Kidney (tissue), 14 donors: ENCODE measurements around the gene C2orf81. TPM values are rescaled to one million over a fixed set of nuclear protein-coding genes. Genes with fewer than 3 reads are reported as not detected.

Experiments
- DNase-seq, 5 donors: peaks; one replicate each; pipeline ENCODE4 v3.0.0-alpha.2; 2013 to 2020
- FAIRE-seq: peaks from 2 replicates; lab custom pipeline; 2012; peaks lifted over from hg19 to GRCh38; lab: Jason Lieb, UNC
- H3K27ac ChIP-seq, 2 donors: one replicate each; pipeline ENCODE4 v1.7.0; 2013; ENCODE audit warnings: low read depth in 2 of 2, low read length in 2 of 2, inconsistent platforms in 1 of 2
- H3K27me3 ChIP-seq: one replicate; pipeline ENCODE4 v1.7.1; 2013; ENCODE audit warnings: low read length, inconsistent platforms; ENCODE audit not compliant: control insufficient read depth, insufficient read depth
- H3K36me3 ChIP-seq, 3 donors: one replicate each; pipeline versions ENCODE4 v1.7.0 to v1.7.1; 2013; ENCODE audit warnings: low read length in 3 of 3, control low read depth in 1 of 3, inconsistent platforms in 1 of 3; ENCODE audit not compliant: insufficient read depth in 3 of 3, control insufficient read depth in 2 of 3
- H3K4me1 ChIP-seq, 3 donors: one replicate each; pipeline versions ENCODE4 v1.7.0 to v1.7.1; 2013; ENCODE audit warnings: low read length in 3 of 3, inconsistent platforms in 1 of 3, low read depth in 1 of 3; ENCODE audit not compliant: control insufficient read depth in 2 of 3, insufficient read depth in 2 of 3
- H3K4me3 ChIP-seq, 3 donors: one replicate each; pipeline versions ENCODE4 v1.7.0 to v1.8.1; 2013; ENCODE audit warnings: low read length in 3 of 3, control low read depth in 1 of 3, inconsistent platforms in 1 of 3
- H3K9ac ChIP-seq, 3 donors: one replicate each; pipeline versions ENCODE4 v1.7.0 to v1.7.1; 2013; ENCODE audit warnings: low read length in 3 of 3, control low read depth in 1 of 3, inconsistent platforms in 1 of 3
- H3K9me3 ChIP-seq, 3 donors: one replicate each; pipeline versions ENCODE4 v1.7.0 to v1.7.1; 2013; ENCODE audit warnings: low read length in 3 of 3, control low read depth in 1 of 3, inconsistent platforms in 1 of 3; ENCODE audit not compliant: control insufficient read depth in 2 of 3, insufficient read depth in 1 of 3
- CTCF ChIP-seq: IDR thresholded peaks from 3 replicates; pipeline ENCODE4 v1.5.1; 2012; ENCODE audit warnings: mild to moderate bottlenecking, moderate library complexity, borderline replicate concordance; ENCODE audit not compliant: insufficient read depth; ENCODE audit errors: extremely low read depth
- intact Hi-C: fragments of 100-400 bp; cut with DNase I; formaldehyde crosslinking; loops from one replicate; pipeline ENCODE4 v1.11.1; 2022
- polyA plus RNA-seq: library from polyadenylated mRNA; stranded (reverse); fragments of 350-450 nt; fragmentation: Illumina TruSeq; extraction: RNeasy Lipid Tissue Mini Kit (QIAGEN cat#74804); gene quantifications from one replicate; pipeline ENCODE4 v1.2.3, GENCODE V29; 2014; ENCODE audit warnings: low read depth, low replicate concordance; ENCODE audit not compliant: insufficient read depth
- total RNA-seq: library from RNA; stranded (reverse); fragmentation: NEBNext Ultra II Directional; extraction: Animal tissue kit (Norgen Biotek cat#: 25700); gene quantifications from one replicate; pipeline ENCODE4 v1.2.1, GENCODE V29; 2021
- donor health status: control.
- donor health status: control.
- donor health status: control.
- donor health status: control.
- donor health status: control.
- donor health status: DM: yes; HTN: yes; CAD: no.
- donor health status: Normal renal cell carcinoma (clear cell type).

The C2orf81 gene
- total and polyA plus RNA-seq, 2 donors from 2014 or later = 8.8 to 11.6 TPM

- Histone ChIP-seq H3K9ac (no peak overlapping the region), H3K4me3 (no peak overlapping the region), H3K4me1 (peaks cover 0 to 7% (median 0%) of the 10 kb centered on the region in 3 donors), H3K36me3 (peaks cover 0 to 3% (median 0%) of the 10 kb centered on the region in 3 donors), H3K27ac (no peak overlapping the region), H3K9me3 (no peaks in the 10 kb centered on the region), H3K27me3 (no peaks in the 10 kb centered on the region)
- DNase-seq (no peak), FAIRE-seq (no peak)
- intact Hi-C loops = no loop called here
- TF ChIP-seq CTCF = no peak
These were observed 1.4 kb downstream of the C2orf81 start for GRCh38 chr2:74420006-74420405.

- no peak overlapping the region for H3K27ac ChIP-seq
- H3K36me3 ChIP-seq = no peaks in the 10 kb centered on the region
- H3K27me3 ChIP-seq = no peaks in the 10 kb centered on the region
- H3K4me3 ChIP-seq = no peak overlapping the region
- FAIRE-seq = no peak
- intact Hi-C loops = no loop called here
- DNase-seq = no peak
- no peak for TF ChIP-seq CTCF
- no peak overlapping the region for H3K9ac ChIP-seq
- H3K4me1 ChIP-seq = peaks cover 0 to 10% (median 0%) of the 10 kb centered on the region in 3 donors
- H3K9me3 ChIP-seq = no peaks in the 10 kb centered on the region
These were observed 2.1 kb downstream of the C2orf81 start for GRCh38 chr2:74419345-74419744.

- Histone ChIP-seq H3K4me1 (peaks cover 0 to 16% (median 1%) of the 10 kb centered on the region in 3 donors), H3K9me3 (no peaks in the 10 kb centered on the region), H3K4me3 (no peak overlapping the region), H3K27ac (no peak overlapping the region), H3K27me3 (no peaks in the 10 kb centered on the region), H3K9ac (no peak overlapping the region), H3K36me3 (no peaks in the 10 kb centered on the region)
- intact Hi-C loops = no loop called here
- no peak for FAIRE-seq
- peak in 2 of 5 donors; percentile 46 to 73 for DNase-seq
- TF ChIP-seq CTCF = no peak
These were observed 3.1 kb downstream of the C2orf81 start for GRCh38 chr2:74418312-74418711.

GRCh38 chr2:74417763-74418162, 3.7 kb downstream of the C2orf81 start:
- H3K36me3 ChIP-seq = no peaks in the 10 kb centered on the region
- H3K27ac ChIP-seq = no peak overlapping the region
- DNase-seq (peak in 1 of 5 donors; percentile 32), FAIRE-seq (no peak)
- intact Hi-C loops = no loop called here
- H3K9me3 ChIP-seq = no peaks in the 10 kb centered on the region
- H3K27me3 ChIP-seq = no peaks in the 10 kb centered on the region
- H3K9ac ChIP-seq = no peak overlapping the region
- TF ChIP-seq CTCF = no peak
- H3K4me1 ChIP-seq = peaks cover 0 to 19% (median 4%) of the 10 kb centered on the region in 3 donors
- H3K4me3 ChIP-seq = no peak overlapping the region
